Neuronal stem cell (in vitro differentiated cells): ENCODE measurements around the gene ZC3H10.

Experiments
- DNase-seq: peaks from one replicate; pipeline ENCODE4 v3.0.0-alpha.2; 2013; ENCODE audit warnings: low spot score
- H2AFZ ChIP-seq: one replicate; pipeline ENCODE4 v1.6.1; 2013; ENCODE audit warnings: mild to moderate bottlenecking, low read length, inconsistent platforms
- H2AK5ac ChIP-seq: 2 replicates; pipeline ENCODE4 v1.6.1; 2013; ENCODE audit warnings: low read depth, mild to moderate bottlenecking, inconsistent platforms, low read length, moderate library complexity, mixed read lengths
- H2BK120ac ChIP-seq: 2 replicates; pipeline ENCODE4 v1.6.1; 2013; ENCODE audit warnings: low read depth, mild to moderate bottlenecking, inconsistent platforms, low read length, moderate library complexity, mixed read lengths
- H2BK12ac ChIP-seq: one replicate; pipeline ENCODE4 v1.6.1; 2013; ENCODE audit warnings: low read length, inconsistent platforms
- H2BK15ac ChIP-seq: 2 replicates; pipeline ENCODE4 v1.6.1; 2013; ENCODE audit warnings: mild to moderate bottlenecking, low read length, inconsistent platforms, mixed read lengths
- H2BK5ac ChIP-seq: one replicate; pipeline ENCODE4 v1.6.1; 2013; ENCODE audit warnings: inconsistent platforms, mild to moderate bottlenecking, low read length, moderate library complexity
- H3K14ac ChIP-seq: one replicate; pipeline ENCODE4 v1.6.1; 2013; ENCODE audit warnings: low read length, inconsistent platforms
- H3K18ac ChIP-seq: 2 replicates; pipeline ENCODE4 v1.6.1; 2013; ENCODE audit warnings: low read length, inconsistent platforms
- H3K23ac ChIP-seq: 2 replicates; pipeline ENCODE4 v1.6.1; 2013; ENCODE audit warnings: low read depth, mild to moderate bottlenecking, mixed read lengths, low read length, inconsistent platforms; ENCODE audit not compliant: poor library complexity
- H3K27ac ChIP-seq: replicated peaks from 3 replicates; pipeline ENCODE4 v1.5.1; 2013; ENCODE audit warnings: low read length, inconsistent platforms
- H3K27me3 ChIP-seq, 3 experiments: 2 replicates each; pipeline ENCODE4 v1.6.1; 2013; ENCODE audit warnings: low read length in 3 of 3, mild to moderate bottlenecking in 2 of 3, inconsistent platforms in 1 of 3, low read depth in 1 of 3, mixed read lengths in 1 of 3, moderate library complexity in 1 of 3; ENCODE audit not compliant: control insufficient read depth in 3 of 3, insufficient read depth in 3 of 3
- H3K36me3 ChIP-seq, 2 donors: replicated peaks in 1 of 2; 2 replicates each; pipeline ENCODE4 v1.6.1; 2013; ENCODE audit warnings: low read length in 2 of 2; ENCODE audit not compliant: control insufficient read depth in 2 of 2, insufficient read depth in 2 of 2
- H3K4ac ChIP-seq: 2 replicates; pipeline ENCODE4 v1.6.1; 2013; ENCODE audit warnings: inconsistent platforms, mild to moderate bottlenecking, low read length, moderate library complexity
- H3K4me1 ChIP-seq, 2 donors: 1 replicate in 1 of 2; 2 replicates in 1 of 2; pipeline ENCODE4 v1.6.1; 2013; ENCODE audit warnings: low read length in 2 of 2, low read depth in 1 of 2; ENCODE audit not compliant: control insufficient read depth in 2 of 2, insufficient read depth in 1 of 2
- H3K4me2 ChIP-seq: one replicate; pipeline ENCODE4 v1.6.1; 2013; ENCODE audit warnings: mild to moderate bottlenecking, low read length, inconsistent platforms; ENCODE audit not compliant: insufficient read depth, poor library complexity, severe bottlenecking
- H3K4me3 ChIP-seq, 2 donors: 2 replicates each; pipeline ENCODE4 v1.5.1; 2013; ENCODE audit warnings: low read length in 2 of 2, mild to moderate bottlenecking in 2 of 2, inconsistent platforms in 1 of 2, moderate library complexity in 1 of 2
- H3K79me1 ChIP-seq: one replicate; pipeline ENCODE4 v1.6.1; 2013; ENCODE audit warnings: low read depth, mild to moderate bottlenecking, inconsistent platforms, low read length, moderate library complexity
- H3K9ac ChIP-seq: one replicate; pipeline ENCODE4 v1.6.1; 2013; ENCODE audit warnings: mild to moderate bottlenecking, low read depth, low read length, inconsistent platforms; ENCODE audit not compliant: poor library complexity
- H3K9me3 ChIP-seq, 2 donors: replicated peaks in 1 of 2; 2 replicates each; pipeline versions ENCODE3 to v1.6.1; 2013; ENCODE audit warnings: low read length in 2 of 2, mild to moderate bottlenecking in 2 of 2, inconsistent platforms in 1 of 2, low read depth in 1 of 2, mixed read lengths in 1 of 2, moderate library complexity in 1 of 2; ENCODE audit not compliant: control insufficient read depth in 2 of 2, insufficient read depth in 1 of 2
- H4K8ac ChIP-seq: one replicate; pipeline ENCODE4 v1.6.1; 2013; ENCODE audit warnings: low read depth, mild to moderate bottlenecking, inconsistent platforms, low read length, moderate library complexity
- H4K91ac ChIP-seq: one replicate; pipeline ENCODE4 v1.6.1; 2013; ENCODE audit warnings: low read length, low read depth, mild to moderate bottlenecking, inconsistent platforms; ENCODE audit not compliant: poor library complexity
- WGBS, 2 donors: extraction: QIAGEN DNeasy Blood & Tissue Kit; methylation state at CpG; one replicate each; pipeline ENCODE4 v1.1.7; 2013; ENCODE audit warnings: missing lambda C conversion rate in 2 of 2, mixed read lengths in 1 of 2; ENCODE audit not compliant: insufficient read length in 2 of 2, insufficient replicate concordance in 1 of 2; ENCODE audit errors: extremely low coverage in 2 of 2; 5-methylcytosine and 5-hydroxymethylcytosine counted together

Gene ZC3H10

DNA sequence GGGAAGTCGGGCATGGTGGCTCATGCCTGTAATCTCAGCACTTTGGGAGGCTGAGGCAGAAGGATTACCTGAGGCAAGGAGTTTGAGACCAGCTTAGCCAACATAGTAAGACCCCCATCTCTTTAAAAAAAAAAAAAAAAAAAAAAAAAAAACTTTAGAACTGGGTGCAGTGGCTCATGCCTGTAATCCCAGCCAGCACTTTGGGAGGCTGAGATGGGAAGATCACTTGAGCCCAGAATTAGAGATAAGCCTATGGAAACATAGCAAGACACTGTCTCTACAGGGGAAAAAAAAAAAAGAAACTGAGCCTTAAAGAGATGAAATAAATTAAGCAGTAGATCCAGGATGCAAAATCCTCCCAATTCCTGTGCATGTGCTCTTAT lies 15.4 kb upstream of the ZC3H10 start:
- no peak overlapping the region for H3K18ac ChIP-seq
- no CpG with 5 or more reads among the region's 1 CpG for WGBS, 2 donors
- peaks cover 8% of the 10 kb centered on the region for H3K79me1 ChIP-seq

DNA sequence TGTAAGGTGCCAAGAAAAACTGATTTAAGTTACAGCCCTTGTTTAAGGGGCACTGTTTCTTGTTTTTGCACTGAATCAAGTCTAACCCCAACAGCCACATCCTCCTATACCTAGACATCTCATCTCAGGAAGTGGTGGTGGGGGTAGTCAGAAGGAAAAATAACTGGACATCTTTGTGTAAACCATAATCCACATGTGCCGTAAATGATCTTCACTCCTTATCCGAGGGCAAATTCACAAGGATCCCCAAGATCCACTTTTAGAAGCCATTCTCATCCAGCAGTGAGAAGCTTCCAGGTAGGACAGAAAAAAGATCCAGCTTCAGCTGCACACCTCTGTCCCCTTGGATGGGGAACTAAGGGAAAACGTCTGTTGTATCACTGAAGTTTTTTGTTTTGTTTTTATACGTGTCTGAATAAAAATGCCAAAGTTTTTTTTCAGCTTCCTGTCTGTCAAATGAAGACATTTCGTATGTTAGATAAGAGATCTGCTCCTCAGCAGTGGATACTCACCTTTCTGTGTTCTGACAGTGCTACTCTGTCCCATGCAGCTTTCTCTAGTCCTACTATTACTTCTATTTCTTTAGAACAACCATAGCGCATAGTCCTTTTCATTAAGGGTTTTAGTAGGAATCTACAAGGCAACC lies 14.9 kb upstream of the ZC3H10 start:
- Histone ChIP-seq H3K79me1 (peaks cover 8% of the 10 kb centered on the region), H3K36me3 (peaks cover 13 to 29% of the 10 kb centered on the region in 2 donors), H2BK12ac (no peak overlapping the region), H2AFZ (peak overlapping the region; percentile 93), H3K18ac (no peak overlapping the region), H3K4me3 (peak overlapping the region in 1 of 2 donors; percentile 72), H3K9ac (no peak overlapping the region), H4K8ac (no peak overlapping the region), H2BK5ac (no peak overlapping the region), H3K4me2 (peak overlapping the region; percentile 79), H3K14ac (no peak overlapping the region), H3K23ac (no peak overlapping the region), H2AK5ac (no peak overlapping the region), H3K4ac (no peak overlapping the region), H4K91ac (no peak overlapping the region), H3K9me3 (no peaks in the 10 kb centered on the region), H3K27me3 (no peaks in the 10 kb centered on the region), H2BK15ac (no peak overlapping the region), H2BK120ac (no peak overlapping the region), H3K27ac (no peak overlapping the region), H3K4me1 (peaks cover 3 to 11% of the 10 kb centered on the region in 2 donors)
- no peak for DNase-seq
- WGBS, 2 donors, result no CpG with 5 or more reads among the region's 6 CpGs

More for the DNA sequence above, 15.4 kb upstream of the ZC3H10 start:
- Histone ChIP-seq H3K9ac (no peak overlapping the region), H3K4ac (no peak overlapping the region), H3K27ac (no peak overlapping the region), H3K14ac (no peak overlapping the region), H2BK15ac (no peak overlapping the region), H3K27me3 (peaks cover 0 to 2% (median 0%) of the 10 kb centered on the region in 3 experiments), H3K36me3 (peaks cover 8 to 24% of the 10 kb centered on the region in 2 donors), H4K91ac (no peak overlapping the region), H2AK5ac (no peak overlapping the region), H2BK120ac (no peak overlapping the region), H3K4me3 (no peak overlapping the region), H2AFZ (no peak overlapping the region), H3K4me1 (peaks cover 3 to 11% of the 10 kb centered on the region in 2 donors), H3K4me2 (no peak overlapping the region), H3K23ac (no peak overlapping the region), H2BK5ac (no peak overlapping the region), H3K9me3 (no peaks in the 10 kb centered on the region), H4K8ac (no peak overlapping the region), H2BK12ac (no peak overlapping the region)
- no peak for DNase-seq

DNA sequence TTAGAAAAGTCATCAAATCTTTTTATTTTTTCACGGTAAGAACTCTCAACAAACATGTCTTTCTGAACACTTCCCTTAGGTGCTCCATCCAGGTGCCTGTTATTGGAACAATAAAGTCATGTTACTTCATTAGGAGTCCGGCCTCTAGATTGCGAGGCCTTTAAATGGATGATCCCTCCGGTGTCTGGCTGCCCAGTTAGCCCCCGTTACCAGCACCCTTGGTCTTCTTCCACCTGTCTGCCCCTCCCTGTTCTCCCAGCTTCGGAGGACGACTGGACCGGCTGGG lies 14.3 kb upstream of the ZC3H10 start:
- Histone ChIP-seq H3K4ac (no peak overlapping the region), H2BK120ac (no peak overlapping the region), H3K27ac (peak overlapping the region; percentile 97), H3K4me3 (peak overlapping the region; percentile 72 to 88), H3K79me1 (peaks cover 8% of the 10 kb centered on the region), H2BK12ac (no peak overlapping the region), H3K9ac (peak overlapping the region; percentile 77), H2BK15ac (no peak overlapping the region), H3K18ac (peak overlapping the region; percentile 96), H4K91ac (no peak overlapping the region), H3K9me3 (no peaks in the 10 kb centered on the region), H2AFZ (peak overlapping the region; percentile 93), H3K4me2 (peak overlapping the region; percentile 79), H3K23ac (peak overlapping the region; percentile 96), H2BK5ac (no peak overlapping the region), H3K27me3 (no peaks in the 10 kb centered on the region), H3K14ac (no peak overlapping the region), H3K4me1 (peaks cover 3 to 11% of the 10 kb centered on the region in 2 donors), H3K36me3 (peaks cover 16 to 35% of the 10 kb centered on the region in 2 donors), H4K8ac (no peak overlapping the region), H2AK5ac (no peak overlapping the region)
- no CpG with 5 or more reads among the region's 8 CpGs for WGBS, 2 donors
- DNase-seq, result no peak

DNA sequence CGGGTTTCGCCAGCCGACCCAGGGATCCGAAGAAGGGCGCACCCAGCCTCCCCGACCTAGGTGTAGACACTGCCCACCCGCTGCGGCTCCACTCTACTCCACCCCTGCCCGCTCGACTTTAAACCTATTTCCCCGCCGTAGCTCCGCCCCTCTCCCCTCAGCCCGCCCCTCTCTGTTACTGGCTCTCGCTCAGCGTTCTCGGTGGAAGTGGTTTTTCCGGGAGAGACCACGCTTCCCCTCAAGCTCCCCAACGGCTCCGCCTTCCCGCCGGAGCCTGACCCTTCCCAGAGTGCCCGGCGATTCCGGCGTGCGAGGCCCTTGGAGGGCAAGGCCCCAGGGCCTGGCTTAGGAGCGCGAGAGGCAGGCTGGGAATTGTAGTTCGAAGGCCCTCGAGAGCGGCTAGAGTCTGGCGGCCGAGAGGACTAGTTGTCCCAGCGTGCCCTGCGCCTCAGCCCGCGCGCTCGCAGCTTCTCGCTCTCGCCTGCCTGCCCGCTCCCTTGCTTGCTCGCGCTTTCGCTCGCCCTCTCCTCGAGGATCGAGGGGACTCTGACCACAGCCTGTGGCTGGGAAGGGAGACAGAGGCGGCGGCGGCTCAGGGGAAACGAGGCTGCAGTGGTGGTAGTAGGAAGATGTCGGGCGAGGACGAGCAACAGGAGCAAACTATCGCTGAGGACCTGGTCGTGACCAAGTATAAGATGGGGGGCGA lies 13.8 kb upstream of the ZC3H10 start, which contains the start of gene PA2G4:
Gene PA2G4, plus strand, starts transcription at position 451 of the 706 bp plus-strand sequence. Its CDS starts 179 bp downstream, at position 630.
- Histone ChIP-seq H4K8ac (no peak within 1 kb of the TSS), H3K4me1 (peaks cover 3 to 11% of the 10 kb centered on the region in 2 donors), H3K4ac (peak within 1 kb of the TSS; percentile 91), H3K27me3 (no peaks in the 10 kb centered on the region), H2BK15ac (peak within 1 kb of the TSS; percentile 37), H3K79me1 (peaks cover 8% of the 10 kb centered on the region), H3K27ac (peak within 1 kb of the TSS; percentile 97), H2BK120ac (no peak within 1 kb of the TSS), H2AFZ (peak within 1 kb of the TSS; percentile 93), H3K4me2 (peak within 1 kb of the TSS; percentile 93), H2AK5ac (peak within 1 kb of the TSS; percentile 49), H3K9me3 (no peaks in the 10 kb centered on the region), H3K23ac (peak within 1 kb of the TSS; percentile 96), H4K91ac (peak within 1 kb of the TSS; percentile 9), H2BK5ac (peak within 1 kb of the TSS; percentile 70), H2BK12ac (no peak within 1 kb of the TSS), H3K36me3 (peaks cover 18 to 39% of the 10 kb centered on the region in 2 donors), H3K9ac (peak within 1 kb of the TSS; percentile 99), H3K18ac (peak within 1 kb of the TSS; percentile 96), H3K4me3 (peak within 1 kb of the TSS; percentile 72 to 92), H3K14ac (peak within 1 kb of the TSS; percentile 78)
- DNase-seq, result peak; percentile 99
- WGBS, 2 donors, result no CpG with 5 or more reads among the region's 60 CpGs
